HPDE6-E6E7 (cell line): Measurements from ENCODE around the gene PHC2.
"Not testable (repeated sequence)": the region's sequence is repeated elsewhere in the genome, so short reads cannot be mapped to it uniquely, and the experiment has no call there.

Experiments used
- DNase-seq: peaks from one replicate; pipeline ENCODE4 v3.0.0; 2011; ENCODE audit warnings: missing footprints; ENCODE audit errors: extremely low spot score

The PHC2 gene

DNA sequence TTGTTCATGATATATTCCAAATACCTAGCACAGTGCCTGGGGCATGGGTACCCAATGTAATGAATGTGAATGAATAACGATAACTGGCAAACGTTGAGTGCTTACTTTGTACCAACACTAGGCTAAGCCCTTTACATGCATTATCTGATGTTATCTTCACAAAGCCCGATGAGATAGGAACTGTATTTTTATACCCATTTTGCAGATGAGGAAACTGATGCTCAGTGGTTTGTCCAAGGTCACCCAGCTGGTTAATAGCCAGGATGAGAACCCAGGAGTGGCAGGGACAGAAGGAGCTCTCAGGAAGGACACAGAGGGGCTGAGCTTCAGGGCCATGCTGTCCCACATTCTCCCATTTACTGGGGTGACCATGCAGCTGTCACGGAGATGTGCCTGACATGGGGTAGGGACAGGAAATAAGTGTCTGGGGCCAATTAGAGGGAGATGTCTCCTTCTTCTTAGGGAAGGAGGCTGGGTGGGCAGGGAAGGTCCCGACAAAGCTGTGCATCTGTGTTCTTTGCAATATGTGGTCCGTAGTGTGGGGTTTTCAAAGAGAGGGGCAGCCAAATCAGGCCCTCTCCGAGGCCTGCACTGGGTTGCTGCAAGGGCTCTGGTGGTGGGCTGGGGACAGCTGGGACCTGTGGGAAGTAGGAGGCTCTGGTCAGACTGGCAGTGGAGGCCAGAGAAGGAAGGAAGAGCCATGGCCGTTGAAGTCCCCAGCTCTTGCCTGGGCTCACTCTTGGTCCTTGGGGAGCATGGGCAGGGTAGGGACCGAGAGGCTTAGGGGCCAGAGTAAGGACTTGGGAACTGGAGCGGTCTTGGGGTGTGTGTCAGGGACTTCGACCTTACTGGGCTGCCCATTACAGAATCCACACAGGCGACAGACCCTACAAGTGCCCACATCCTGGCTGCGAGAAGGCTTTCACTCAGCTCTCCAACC, 136.6 kb downstream of the PHC2 start:
- DNase-seq: no peak

DNA sequence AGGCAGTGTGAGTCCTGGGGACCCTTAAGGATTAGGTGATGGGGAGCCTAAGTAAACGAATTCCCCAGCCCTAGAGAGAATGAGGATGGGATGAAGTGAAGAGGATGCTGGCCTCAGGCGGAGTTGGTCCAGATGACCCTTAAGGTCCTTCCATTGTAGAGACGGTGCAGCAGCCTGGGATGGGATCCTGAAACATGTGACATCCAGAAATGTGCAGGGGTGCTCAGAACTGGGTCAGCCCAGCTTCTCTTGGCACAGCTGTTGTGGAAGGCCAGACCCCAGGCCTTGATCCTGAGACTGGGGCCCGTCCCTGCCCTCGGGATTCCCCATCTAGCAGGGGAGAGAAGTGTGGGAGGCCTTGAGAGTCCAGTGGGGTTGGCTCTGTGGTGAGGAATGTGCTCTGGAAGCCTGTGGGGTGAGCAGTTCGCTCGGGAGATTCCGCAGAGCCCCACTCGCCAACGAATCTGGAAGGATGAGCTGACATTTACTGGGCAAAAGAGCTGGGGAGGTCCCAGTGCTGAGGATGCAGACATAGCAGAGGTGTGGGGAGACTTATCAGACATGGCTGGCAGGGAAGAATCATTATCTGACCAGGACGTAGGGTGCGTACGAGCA, 138.1 kb downstream of the PHC2 start:
- DNase-seq: no peak

DNA sequence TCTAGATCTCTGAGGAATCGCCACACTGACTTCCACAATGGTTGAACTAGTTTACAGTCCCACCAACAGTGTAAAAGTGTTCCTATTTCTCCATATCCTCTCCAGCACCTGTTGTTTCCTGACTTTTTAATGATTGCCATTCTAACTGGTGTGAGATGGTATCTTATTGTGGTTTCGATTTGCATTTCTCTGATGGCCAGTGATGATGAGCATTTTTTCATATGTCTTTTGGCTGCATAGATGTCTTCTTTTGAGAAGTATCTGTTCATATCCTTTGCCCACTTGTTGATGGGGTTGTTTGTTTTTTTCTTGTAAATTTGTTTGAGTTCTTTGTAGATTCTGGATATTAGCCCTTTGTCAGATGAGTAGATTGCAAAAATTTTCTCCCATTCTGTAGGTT, 140.3 kb downstream of the PHC2 start:
- DNase-seq: not testable (repeated sequence)

DNA sequence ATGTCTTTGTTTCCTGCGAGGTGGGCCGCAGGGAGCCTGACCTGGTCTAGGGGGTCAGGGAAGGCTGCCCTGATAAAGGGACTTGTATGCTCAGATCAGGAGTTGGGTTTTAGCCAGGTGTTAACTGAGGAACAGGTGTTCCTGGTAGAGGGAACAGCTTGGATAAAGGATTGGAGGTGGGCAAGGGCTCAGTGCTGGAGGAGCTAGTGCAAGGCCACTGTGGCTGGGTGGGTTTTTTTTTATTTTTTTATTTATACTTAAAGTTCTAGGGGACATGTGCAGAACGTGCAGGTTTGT, 141.1 kb downstream of the PHC2 start:
- DNase-seq: no peak

DNA sequence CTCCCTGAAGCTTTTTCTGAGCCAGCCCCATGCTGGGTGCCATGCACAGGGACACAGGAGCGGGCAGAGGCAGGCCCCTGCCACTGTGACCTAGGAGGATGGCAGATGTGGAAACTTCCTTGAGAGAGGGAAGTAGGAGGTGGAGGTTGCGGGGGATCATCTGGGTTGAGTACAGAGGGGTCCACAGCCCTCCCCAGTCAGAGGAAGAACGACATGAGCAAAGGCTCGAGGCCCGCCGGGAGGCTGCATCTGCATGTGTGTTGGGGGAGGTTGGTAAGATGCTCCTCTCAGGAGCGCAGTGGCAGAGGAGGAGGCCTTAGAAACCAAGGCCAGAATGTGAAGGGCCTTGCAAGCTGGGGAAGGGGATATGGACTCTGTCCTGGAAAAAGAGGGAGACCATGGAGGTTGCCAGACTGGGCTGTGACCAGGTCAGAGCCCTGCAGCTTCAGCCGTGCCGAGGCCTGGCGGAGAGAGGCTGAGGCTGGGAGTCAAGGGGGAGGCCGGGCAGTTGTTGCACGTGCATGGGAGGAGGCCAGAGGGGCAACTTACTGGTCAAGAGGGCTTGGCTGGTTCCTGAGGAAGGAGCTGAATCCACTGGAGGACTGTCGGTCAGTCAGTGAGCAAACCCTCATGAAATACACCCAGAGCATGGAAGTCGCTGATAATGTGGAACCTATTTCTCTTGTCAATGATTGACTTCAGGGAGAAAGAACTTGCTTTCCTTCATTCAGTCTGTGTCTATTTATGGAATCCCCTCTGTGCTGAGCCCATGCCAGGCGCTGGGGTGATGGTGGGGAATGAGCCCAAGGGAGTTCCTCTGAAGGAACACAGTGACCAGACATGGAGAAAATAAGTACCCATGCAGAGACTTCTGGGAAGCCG, 141.7 kb downstream of the PHC2 start:
- DNase-seq: no peak

DNA sequence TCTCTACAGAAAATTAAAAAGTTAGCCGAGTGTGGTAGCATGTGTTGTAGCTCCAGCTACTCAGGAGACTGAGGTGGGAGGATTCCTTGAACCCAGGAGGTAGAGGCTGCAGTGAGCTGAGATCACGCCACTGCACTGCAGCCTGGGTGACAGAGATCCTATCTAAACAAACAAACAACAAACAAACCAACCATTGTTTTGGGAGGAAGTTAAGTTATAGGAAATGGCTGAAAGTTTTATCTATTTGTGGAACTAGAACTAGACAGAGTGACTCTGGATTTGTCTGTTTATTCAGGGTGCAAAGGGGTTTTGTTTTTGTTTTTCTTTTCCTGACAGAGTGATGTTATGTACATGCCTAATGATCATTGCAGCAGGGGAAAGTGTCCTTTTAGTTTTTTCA, 143.6 kb downstream of the PHC2 start:
- DNase-seq: no peak

DNA sequence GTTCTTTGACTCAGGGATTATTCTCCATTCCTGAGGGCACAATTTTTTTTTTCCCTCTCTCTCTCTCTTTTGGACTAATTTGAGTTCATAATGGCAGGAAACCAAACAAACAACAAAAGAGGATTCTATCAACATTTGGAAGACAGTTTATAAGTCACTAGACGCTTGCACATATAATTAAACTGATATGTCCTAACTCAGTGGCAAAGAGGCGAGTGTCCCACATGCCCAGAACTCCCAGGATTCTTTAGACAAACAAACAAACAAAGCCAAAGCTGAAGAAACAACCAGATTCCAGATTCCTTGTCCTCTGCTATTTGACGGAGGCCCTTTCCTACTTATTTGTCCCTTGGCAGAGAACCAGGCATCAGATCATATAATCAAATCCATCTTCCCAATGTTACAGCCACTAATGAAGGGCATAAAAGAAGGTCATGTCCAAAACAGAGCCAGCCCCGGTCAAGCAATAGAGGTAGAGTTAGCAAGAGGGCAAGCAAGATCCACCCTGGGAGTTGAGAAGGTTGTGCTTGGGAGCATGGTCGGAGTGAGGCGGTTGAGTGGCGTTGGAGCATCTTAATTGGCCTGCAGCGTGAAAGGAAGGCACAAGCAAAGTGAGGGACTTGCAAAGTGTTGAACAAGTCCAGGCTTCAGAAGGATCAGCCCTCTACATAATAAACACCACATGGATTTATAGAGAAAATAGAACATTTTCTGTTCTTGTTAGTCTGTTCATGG, 144.3 kb downstream of the PHC2 start:
- DNase-seq: no peak

DNA sequence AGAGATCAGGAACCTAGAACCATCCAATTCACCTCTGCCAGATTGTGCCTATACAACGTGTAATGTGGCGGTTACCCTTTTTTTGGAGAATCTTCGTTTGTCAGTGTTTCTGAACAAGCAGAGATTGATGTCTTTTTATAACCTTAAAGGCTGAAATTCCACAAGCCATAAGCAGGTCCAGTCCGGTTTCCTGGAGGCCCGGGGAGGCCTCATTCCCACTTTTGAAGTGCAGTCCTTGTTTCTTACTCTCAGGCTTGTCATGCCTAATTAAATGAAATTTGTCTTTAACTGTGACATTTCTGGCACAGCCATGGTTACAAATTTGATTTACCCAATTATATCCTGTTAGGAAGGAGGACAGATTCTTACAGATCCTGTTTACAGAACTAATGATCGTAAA, 146.8 kb downstream of the PHC2 start:
- no peak for DNase-seq

DNA sequence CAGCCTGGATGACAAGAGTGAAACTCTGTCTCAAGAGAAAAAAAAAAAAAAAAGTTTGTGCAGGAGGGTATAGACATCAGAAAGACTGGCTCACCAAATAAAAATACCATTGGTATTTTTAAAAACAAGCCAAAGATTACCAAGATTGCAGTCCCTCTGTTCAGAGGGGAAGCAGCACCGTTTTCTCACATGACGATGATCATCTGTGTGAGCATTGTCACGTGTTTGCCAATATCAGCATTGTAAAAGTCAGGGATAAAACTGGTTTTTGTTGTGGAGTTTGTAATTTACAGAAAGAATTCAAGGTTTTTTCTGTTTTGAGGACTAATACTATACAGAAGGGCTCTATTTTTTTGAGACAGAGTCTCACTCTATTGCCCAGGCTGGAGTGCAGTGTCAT, 148.1 kb downstream of the PHC2 start:
- DNase-seq: no peak

DNA sequence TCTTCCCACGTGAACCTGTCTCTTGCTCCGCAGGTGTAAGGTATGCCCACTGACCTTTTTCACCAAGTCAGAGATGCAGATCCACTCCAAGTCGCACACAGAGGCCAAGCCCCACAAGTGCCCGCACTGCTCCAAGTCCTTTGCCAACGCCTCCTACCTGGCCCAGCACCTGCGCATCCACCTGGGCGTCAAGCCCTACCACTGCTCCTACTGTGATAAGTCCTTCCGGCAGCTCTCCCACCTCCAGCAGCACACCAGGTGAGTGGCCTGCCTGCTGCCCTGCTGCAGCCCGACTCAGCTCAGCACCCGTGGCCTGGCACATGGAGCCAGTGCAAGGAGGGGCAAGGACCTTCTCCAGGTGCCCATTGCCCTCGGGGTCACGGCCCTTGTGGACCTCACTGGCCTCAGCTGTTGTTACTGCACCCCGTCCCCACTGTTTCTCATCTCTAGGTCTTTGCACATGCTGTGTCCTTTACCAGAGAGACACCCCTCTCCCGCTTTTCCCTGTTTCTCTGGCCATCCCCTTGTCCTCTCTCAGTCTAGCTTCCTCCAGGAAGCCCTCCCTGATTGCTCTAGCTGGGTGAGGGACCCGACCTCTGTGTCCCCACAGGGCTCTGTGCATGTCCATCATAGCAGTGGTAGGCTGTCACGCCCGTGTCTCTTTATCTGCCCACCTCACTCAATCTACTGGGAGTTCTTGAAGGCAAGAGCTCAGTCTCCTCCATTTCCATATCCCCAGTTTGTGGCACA, 149.2 kb downstream of the PHC2 start:
- DNase-seq: no peak

DNA sequence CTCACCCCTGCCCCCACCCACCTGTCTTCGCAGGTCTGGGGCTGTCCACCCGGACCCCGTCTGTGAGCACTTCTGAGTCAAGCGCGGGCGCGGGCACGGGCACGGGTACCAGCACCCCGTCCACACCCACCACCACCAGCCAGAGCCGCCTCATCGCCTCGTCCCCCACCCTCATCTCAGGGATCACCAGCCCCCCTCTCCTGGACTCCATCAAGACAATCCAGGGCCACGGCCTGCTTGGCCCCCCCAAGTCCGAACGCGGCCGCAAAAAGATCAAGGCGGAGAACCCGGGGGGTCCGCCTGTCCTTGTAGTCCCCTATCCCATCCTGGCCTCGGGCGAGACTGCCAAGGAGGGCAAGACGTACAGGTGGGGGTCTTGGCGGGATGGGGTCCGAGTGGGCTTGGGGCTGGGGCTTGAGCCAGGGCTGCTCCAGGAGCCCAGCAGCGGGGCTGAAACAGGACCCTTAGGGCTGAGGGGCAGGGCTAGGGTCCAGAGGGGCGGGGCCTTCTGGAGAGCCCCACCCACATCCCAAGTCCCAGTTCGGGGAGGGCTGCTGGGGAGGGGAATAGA, 150.7 kb downstream of the PHC2 start:
- DNase-seq: no peak

DNA sequence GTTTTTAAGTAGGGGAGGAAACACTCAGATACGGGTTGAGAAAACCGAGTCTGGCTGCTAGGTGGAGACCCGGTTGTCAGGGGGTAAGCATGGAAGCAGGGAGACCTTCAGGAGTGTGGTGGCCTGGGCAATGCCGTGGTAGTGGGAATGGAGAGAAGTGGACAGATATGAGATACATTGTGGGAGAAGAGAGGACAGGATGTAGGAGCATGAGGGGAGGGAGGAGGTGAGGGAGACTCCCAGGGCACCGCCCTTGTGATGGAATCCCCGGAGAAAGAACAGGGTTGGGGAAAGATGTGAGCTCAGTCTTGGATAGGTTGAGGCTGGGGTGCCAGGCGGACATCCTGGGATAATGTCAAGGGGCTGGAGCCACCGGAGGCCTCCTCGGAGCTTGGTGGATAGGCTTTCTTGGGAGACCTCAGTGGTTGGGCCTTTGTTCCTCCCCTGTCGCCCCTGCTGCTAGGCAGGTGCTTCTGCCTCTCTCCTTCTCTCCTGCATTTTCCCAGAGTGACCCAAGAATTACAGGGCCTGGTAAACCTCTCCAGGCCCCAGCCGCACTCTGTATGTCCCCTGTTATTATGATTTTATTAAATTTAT, 153.3 kb downstream of the PHC2 start:
- DNase-seq: no peak

DNA sequence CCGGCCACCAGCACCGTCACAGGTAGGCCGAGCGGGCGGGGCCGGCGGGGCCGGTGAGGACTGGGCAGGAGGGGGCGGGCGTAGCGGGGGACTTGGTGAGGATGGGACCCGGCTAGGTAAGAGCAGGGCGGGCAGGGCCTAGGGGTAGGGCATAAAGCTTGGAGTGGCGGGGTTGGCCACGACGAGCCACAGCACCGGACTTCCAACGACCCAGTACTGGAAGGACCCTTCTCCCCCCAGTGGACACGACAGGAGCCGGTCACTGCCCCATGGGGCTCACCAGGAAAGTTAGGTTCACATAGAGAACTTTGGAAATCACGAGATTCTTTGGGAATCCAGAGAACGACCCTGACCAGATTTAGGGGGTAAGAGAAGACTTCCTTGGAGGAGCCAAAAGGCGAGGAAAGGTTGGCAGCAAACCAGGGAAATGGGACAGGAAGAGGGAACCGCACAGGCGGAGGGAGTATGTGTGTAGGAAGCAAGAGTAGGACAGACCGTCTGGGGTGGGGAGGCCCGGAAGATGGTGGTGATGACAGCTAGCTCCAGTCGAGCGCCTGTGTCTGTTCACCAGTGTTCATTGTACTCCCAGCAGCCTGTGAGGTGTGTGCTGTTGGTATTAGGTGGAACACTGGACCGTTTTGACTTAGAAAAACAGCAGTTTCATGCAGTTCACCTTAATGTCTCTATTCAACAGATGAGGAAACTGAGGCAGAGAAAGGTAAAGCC, 154.2 kb downstream of the PHC2 start:
- no peak for DNase-seq

DNA sequence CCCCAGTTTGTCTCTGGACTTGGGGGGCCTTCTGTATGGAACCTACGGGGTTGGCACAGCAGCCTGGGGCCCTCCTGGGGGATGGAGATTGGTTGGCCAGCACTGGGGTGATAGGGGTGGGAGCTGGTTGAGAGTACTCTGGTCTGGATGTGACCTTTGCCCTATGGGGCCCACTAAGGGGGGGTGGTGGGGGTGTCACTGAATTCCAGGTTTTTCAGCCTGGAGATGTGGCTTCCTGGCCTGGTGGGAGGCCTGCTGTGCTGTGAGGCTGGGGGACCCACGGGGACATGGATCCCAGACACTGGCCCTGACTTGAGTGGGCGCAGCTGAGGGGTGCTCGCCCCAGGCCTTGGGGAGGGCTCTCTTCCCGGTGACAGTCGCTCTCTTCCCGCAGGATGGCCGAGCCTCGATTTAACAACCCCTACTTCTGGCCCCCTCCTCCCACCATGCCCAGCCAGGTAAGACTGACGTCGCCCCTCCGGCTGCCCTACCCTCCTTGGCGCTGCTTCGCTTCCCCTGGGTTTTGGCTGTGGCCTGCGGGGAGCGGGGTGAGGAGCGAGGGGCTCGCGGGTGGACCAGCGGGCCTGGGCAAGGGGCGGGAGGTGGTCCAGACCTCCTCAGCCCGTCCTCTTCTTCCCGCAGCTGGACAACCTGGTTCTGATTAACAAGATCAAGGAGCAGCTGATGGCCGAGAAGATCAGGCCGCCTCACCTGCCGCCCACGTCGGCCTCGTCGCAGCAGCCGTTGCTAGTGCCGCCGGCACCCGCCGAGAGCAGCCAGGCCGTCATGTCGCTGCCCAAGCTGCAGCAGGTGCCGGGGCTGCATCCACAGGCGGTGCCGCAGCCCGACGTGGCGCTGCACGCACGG, 155.0 kb downstream of the PHC2 start:
- no peak for DNase-seq

DNA sequence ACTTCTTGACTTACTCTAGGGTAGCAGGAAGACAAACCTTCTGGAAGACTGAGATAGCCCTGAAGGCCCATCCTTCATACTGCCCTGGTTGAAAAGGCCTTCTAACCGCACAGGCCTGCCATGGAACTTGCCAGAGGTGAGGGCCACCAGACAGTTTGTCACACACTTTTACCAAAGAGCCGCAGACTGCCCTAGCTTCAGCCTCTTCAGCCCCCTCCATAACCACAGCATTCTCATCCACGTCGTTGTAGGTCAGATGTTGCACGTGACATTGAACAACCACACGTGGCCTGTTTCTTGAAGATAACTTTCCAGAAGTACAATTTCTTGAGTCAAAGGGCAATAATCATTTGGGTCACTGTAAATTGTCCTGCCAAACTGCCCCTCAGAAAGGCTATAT, 155.7 kb downstream of the PHC2 start:
- no peak for DNase-seq

DNA sequence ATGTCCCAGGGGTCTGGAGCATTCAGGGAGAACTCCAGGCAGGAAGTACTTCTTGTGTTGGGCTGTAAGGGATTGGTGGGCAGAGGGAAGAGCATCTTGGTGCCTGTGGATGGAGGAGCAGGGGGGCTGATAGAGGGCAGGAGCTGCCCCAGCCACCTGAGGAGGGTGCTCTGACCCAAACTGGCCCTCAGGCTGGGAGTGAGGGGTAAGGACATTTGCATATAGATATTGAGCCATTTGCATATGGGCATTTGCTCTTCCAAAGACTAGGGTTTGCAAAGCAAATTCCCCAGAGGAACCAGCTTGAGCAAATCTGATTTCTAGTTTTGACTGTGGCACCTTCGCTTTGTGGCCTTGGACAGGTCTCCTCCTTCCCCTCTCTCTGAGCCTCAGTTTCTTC, 156.4 kb downstream of the PHC2 start:
- no peak for DNase-seq

DNA sequence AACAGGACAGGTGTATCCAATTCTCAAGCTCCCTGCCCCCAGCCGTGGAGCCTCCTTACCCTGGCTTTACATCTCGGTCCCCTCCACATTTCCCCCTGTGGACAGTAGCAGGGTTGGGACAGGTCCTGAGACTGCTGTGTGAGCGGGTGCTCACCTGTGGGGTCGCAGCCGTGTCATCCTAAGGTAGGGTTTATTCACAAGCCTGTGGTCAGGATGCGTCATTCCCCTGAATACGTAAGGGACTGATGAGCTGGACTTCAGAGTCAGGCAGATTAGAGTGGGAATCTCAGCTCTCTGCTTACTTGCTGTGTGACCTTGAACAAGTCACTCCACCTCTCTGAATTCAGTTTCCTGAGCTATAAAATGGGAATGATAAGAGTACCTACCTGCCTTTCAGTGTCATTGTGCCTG, 156.9 kb downstream of the PHC2 start:
- DNase-seq: no peak
